Fibroblast of skin of scalp (primary cell): ENCODE results near the gene PAK6.

Source experiments
- DNase-seq: peaks from one replicate; pipeline ENCODE4 v3.0.0-alpha.2; 2013

The PAK6 gene

GRCh38 chr15:40241269-40242212 lies 2.7 kb downstream of the PAK6 start:
- DNase-seq, result no peak

- DNase-seq, result no peak
Measured at GRCh38 chr15:40242213-40242599, 3.3 kb downstream of the PAK6 start.

- no peak for DNase-seq
Measured at GRCh38 chr15:40242601-40243000, 3.7 kb downstream of the PAK6 start.

GRCh38 chr15:40243126-40243810 lies 4.4 kb downstream of the PAK6 start:
- no peak for DNase-seq

GRCh38 chr15:40244961-40245523 lies 6.2 kb downstream of the PAK6 start:
- DNase-seq, result no peak

- DNase-seq, result no peak
Measured at GRCh38 chr15:40245666-40246450, 7.0 kb downstream of the PAK6 start.

- DNase-seq, result no peak
Measured at GRCh38 chr15:40246496-40247280, 7.8 kb downstream of the PAK6 start.

- no peak for DNase-seq
Measured at GRCh38 chr15:40247406-40247971, 8.6 kb downstream of the PAK6 start.

GRCh38 chr15:40248006-40248783 lies 9.3 kb downstream of the PAK6 start:
- DNase-seq, result no peak

- DNase-seq, result no peak
Measured at GRCh38 chr15:40249477-40250303, 10.8 kb downstream of the PAK6 start.

GRCh38 chr15:40250304-40250656 lies 11.4 kb downstream of the PAK6 start:
- no peak for DNase-seq

- no peak for DNase-seq
Measured at GRCh38 chr15:40250771-40251483, 12.1 kb downstream of the PAK6 start.

GRCh38 chr15:40251486-40252140 lies 12.8 kb downstream of the PAK6 start:
- DNase-seq, result no peak

GRCh38 chr15:40252141-40252437 lies 13.2 kb downstream of the PAK6 start:
- no peak for DNase-seq

GRCh38 chr15:40252438-40253166 lies 13.7 kb downstream of the PAK6 start:
- no peak for DNase-seq

- DNase-seq, result no peak
Measured at GRCh38 chr15:40253167-40253790, 14.4 kb downstream of the PAK6 start.

GRCh38 chr15:40254452-40254851 lies 15.6 kb downstream of the PAK6 start:
- DNase-seq, result no peak

- DNase-seq, result no peak
Measured at GRCh38 chr15:40255033-40255432, 16.2 kb downstream of the PAK6 start.
